Natural killer cell (primary cell): ENCODE measurements around the gene VIPR1. TPM values are rescaled to one million over a fixed set of nuclear protein-coding genes. Genes with fewer than 3 reads are reported as not detected.

Source experiments
- ATAC-seq, 3 donors: fragments of 150-1000 bp in 2 of 3; fragments of 200-7000 bp in 1 of 3; cut with Tn5 transposase; 1 replicate in 1 of 3; 2 replicates in 2 of 3; pipeline ENCODE4 v1.10.0; 2021; ENCODE audit warnings: mild to moderate bottlenecking in 2 of 3, moderate library complexity in 2 of 3
- DNase-seq, 2 donors: peaks; one replicate each; pipeline versions ENCODE4 v3.0.0 to v3.0.0-alpha.2; 2013 to 2021; ENCODE audit warnings: mixed read lengths in 1 of 2
- H3K27ac ChIP-seq: one replicate; pipeline ENCODE4 v1.5.1; 2013; ENCODE audit warnings: mild to moderate bottlenecking, low read length
- H3K27me3 ChIP-seq: one replicate; pipeline ENCODE4 v1.6.1; 2013; ENCODE audit warnings: low read length; ENCODE audit not compliant: control insufficient read depth, insufficient read depth
- H3K36me3 ChIP-seq: one replicate; pipeline ENCODE4 v1.6.1; 2013; ENCODE audit warnings: low read length; ENCODE audit not compliant: control insufficient read depth, insufficient read depth
- H3K4me1 ChIP-seq: one replicate; pipeline ENCODE4 v1.6.1; 2013; ENCODE audit warnings: low read length; ENCODE audit not compliant: control insufficient read depth, insufficient read depth
- H3K4me3 ChIP-seq: one replicate; pipeline ENCODE4 v1.5.1; 2013; ENCODE audit warnings: low read length
- H3K9me3 ChIP-seq: one replicate; pipeline ENCODE4 v1.6.1; 2013; ENCODE audit warnings: low read length; ENCODE audit not compliant: control insufficient read depth, insufficient read depth
- H3K27ac Mint-ChIP-seq, 2 donors: one replicate each; pipeline ENCODE4 v1.8.0; 2022; ENCODE audit warnings: mild to moderate bottlenecking in 2 of 2, mixed read lengths in 2 of 2, moderate library complexity in 1 of 2
- H3K27me3 Mint-ChIP-seq, 2 donors: one replicate each; pipeline ENCODE4 v1.8.0; 2022; ENCODE audit warnings: low read depth in 2 of 2, mixed read lengths in 2 of 2
- H3K36me3 Mint-ChIP-seq: one replicate; pipeline ENCODE4 v1.8.0; 2022; ENCODE audit warnings: mixed read lengths
- H3K4me1 Mint-ChIP-seq, 2 donors: one replicate each; pipeline ENCODE4 v1.8.0; 2022; ENCODE audit warnings: mixed read lengths in 2 of 2
- H3K4me3 Mint-ChIP-seq: one replicate; pipeline ENCODE4 v1.8.0; 2022; ENCODE audit warnings: mild to moderate bottlenecking, moderate library complexity, mixed read lengths
- H3K9me3 Mint-ChIP-seq, 2 donors: one replicate each; pipeline ENCODE4 v1.8.0; 2022; ENCODE audit warnings: mixed read lengths in 2 of 2
- CTCF ChIP-seq: fragments of 200-600 bp; IDR thresholded peaks from one replicate; pipeline ENCODE4 v1.8.0; 2022; ENCODE audit warnings: antibody characterized with exemption
- whole genome bisulfite sequencing: methylation state at CpG from one replicate; pipeline ENCODE4 v1.1.7; 2013; ENCODE audit warnings: missing lambda C conversion rate; ENCODE audit not compliant: insufficient coverage; 5-methylcytosine and 5-hydroxymethylcytosine counted together
- intact Hi-C: fragments of 100-400 bp; cut with micrococcal nuclease; formaldehyde crosslinking; loops from one replicate; pipeline ENCODE4 v1.14.2; 2022
- total RNA-seq, 4 donors: library from RNA; stranded (reverse); fragments of 120-200 nt in 1 of 4; gene quantifications; one replicate each; pipeline versions ENCODE4 v1.2.3 to v1.2.4, GENCODE V29; 2013 to 2022

VIPR1 gene
- total RNA-seq, 3 donors from 2014 or later (not counting 1 experiment from before 2014, with no cell fraction given) = 2.3 to 3.1 (median 2.4) TPM

GRCh38 chr3:42514876-42515275, 12.4 kb downstream of the VIPR1 start:
- WGBS = 93% methylated on average over 4 of the region's 4 CpGs
- peaks cover 3% of the 10 kb centered on the region for H3K4me1 ChIP-seq
- no peak overlapping the region for H3K4me3 ChIP-seq
- H3K27me3 ChIP-seq = no peaks in the 10 kb centered on the region
- no peak for DNase-seq
- no peak overlapping the region for H3K27ac ChIP-seq
- TF ChIP-seq CTCF = no peak
- H3K9me3 ChIP-seq = no peaks in the 10 kb centered on the region
- no peaks in the 10 kb centered on the region for H3K4me1 Mint-ChIP-seq
- no peaks in the 10 kb centered on the region for H3K9me3 Mint-ChIP-seq
- no peak overlapping the region for H3K27ac Mint-ChIP-seq
- intact Hi-C loops = no loop called here
- H3K4me3 Mint-ChIP-seq = no peak overlapping the region
- H3K36me3 ChIP-seq = no peaks in the 10 kb centered on the region
- peaks cover 6 to 7% of the 10 kb centered on the region in 2 donors for H3K27me3 Mint-ChIP-seq
- no peaks in the 10 kb centered on the region for H3K36me3 Mint-ChIP-seq
- ATAC-seq = no peak

- no peak overlapping the region for H3K27ac Mint-ChIP-seq
- 95% methylated on average over 12 of the region's 12 CpGs for WGBS
These were observed 13.0 kb downstream of the VIPR1 start for GRCh38 chr3:42515391-42515916.

GRCh38 chr3:42515976-42516375, 13.5 kb downstream of the VIPR1 start:
- TF ChIP-seq CTCF = no peak
- no peaks in the 10 kb centered on the region for H3K9me3 ChIP-seq
- H3K27ac Mint-ChIP-seq = no peak overlapping the region
- no peak overlapping the region for H3K27ac ChIP-seq
- intact Hi-C loops = no loop called here
- ATAC-seq (no peak), DNase-seq (no peak)
- no peaks in the 10 kb centered on the region for H3K36me3 Mint-ChIP-seq
- H3K4me3 Mint-ChIP-seq = no peak overlapping the region
- 80% methylated on average over 2 of the region's 2 CpGs for WGBS
- no peaks in the 10 kb centered on the region for H3K27me3 ChIP-seq
- H3K4me1 ChIP-seq = peaks cover 3% of the 10 kb centered on the region
- H3K36me3 ChIP-seq = no peaks in the 10 kb centered on the region
- H3K27me3 Mint-ChIP-seq = peaks cover 0 to 2% of the 10 kb centered on the region in 2 donors
- no peaks in the 10 kb centered on the region for H3K4me1 Mint-ChIP-seq
- no peak overlapping the region for H3K4me3 ChIP-seq
- H3K9me3 Mint-ChIP-seq = no peaks in the 10 kb centered on the region

More at GRCh38 chr3:42515391-42515916, 13.0 kb downstream of the VIPR1 start:
- Histone ChIP-seq H3K27ac (no peak overlapping the region), H3K27me3 (no peaks in the 10 kb centered on the region), H3K4me3 (no peak overlapping the region), H3K9me3 (no peaks in the 10 kb centered on the region), H3K36me3 (no peaks in the 10 kb centered on the region), H3K4me1 (peaks cover 3% of the 10 kb centered on the region)
- Mint-ChIP-seq H3K4me1 (no peaks in the 10 kb centered on the region), H3K9me3 (no peaks in the 10 kb centered on the region), H3K27me3 (peaks cover 2% of the 10 kb centered on the region in 2 donors), H3K4me3 (no peak overlapping the region), H3K36me3 (no peaks in the 10 kb centered on the region)
- ATAC-seq (no peak), DNase-seq (no peak)
- no peak for TF ChIP-seq CTCF
- intact Hi-C loops = no loop called here

DNA sequence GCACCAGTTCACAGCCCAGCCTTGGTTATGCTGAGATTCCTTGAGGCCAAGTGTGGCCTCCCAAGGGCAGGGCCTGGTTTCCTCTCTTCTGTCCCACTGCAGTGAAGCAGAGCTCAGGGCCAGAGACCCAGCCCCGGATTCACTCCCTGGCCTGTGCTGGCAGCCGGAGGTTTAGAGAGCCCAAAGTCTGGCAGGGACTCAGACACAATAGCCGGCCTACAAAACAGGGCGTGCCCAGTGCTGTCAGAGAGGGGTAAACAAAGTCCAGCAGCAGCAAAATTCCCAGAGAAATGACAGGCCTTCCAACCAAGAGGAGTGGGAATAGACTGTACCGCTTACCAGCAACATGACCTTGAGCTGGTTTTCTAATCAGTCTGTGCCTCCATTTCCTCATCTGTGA, 14.0 kb downstream of the VIPR1 start:
- H3K36me3 Mint-ChIP-seq = no peaks in the 10 kb centered on the region
- intact Hi-C loops = no loop called here
- no peak for ATAC-seq
- no peak overlapping the region for H3K4me3 ChIP-seq
- no peaks in the 10 kb centered on the region for H3K36me3 ChIP-seq
- 88% methylated on average over 5 of the region's 5 CpGs for WGBS
- no peak for DNase-seq
- H3K4me1 ChIP-seq = peaks cover 3% of the 10 kb centered on the region
- H3K9me3 ChIP-seq = no peaks in the 10 kb centered on the region
- TF ChIP-seq CTCF = no peak
- H3K9me3 Mint-ChIP-seq = no peaks in the 10 kb centered on the region
- H3K27ac ChIP-seq = no peak overlapping the region
- peaks cover 0 to 2% of the 10 kb centered on the region in 2 donors for H3K27me3 Mint-ChIP-seq
- H3K27ac Mint-ChIP-seq = no peak overlapping the region
- no peaks in the 10 kb centered on the region for H3K27me3 ChIP-seq
- no peak overlapping the region for H3K4me3 Mint-ChIP-seq
- no peaks in the 10 kb centered on the region for H3K4me1 Mint-ChIP-seq
